Fibroblast of skin of left biceps (primary cell): ENCODE data around the gene TMEM51.

Experiments
- DNase-seq, 2 experiments: peaks; one replicate each; pipeline ENCODE4 v3.0.0-alpha.2; 2013; ENCODE audit warnings: low read depth in 2 of 2

Gene TMEM51

DNA sequence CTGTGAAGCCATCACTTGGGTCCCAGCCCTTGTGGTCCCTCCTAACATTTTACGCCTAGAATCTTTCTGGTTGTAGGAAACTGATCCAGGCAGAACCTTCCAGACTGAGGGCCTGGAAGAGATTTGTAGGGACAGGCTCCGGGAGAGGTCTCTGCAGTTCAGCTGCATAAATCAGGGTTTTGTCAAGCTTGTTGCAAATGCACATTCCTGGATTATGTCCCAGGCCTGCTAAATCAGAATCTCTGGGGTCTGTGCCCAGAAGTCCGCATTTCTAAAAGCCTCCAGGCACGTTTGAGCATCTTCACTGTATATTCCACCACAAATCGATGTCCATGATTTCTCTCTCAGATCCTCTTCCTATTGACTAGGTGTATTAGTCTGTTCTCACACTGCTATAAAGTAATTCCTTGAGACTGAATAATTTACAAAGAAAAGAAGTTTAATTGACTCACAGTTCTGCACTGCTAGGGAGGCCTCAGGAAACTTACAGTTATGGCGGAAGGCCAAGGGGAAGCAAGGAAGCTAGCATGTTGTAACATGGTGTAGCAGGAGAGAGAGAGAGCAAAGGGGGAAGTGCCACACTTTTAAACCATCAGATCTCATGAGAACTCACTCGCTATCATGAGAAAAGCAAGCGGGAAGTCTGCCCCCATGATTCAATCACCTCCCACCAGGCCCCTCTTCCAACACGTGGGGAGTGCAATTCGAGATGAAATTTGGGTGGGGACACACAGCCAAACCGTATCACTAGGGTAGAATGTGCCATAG lies 92.2 kb downstream of the TMEM51 start:
- peak; percentile 40 to 47 for DNase-seq

DNA sequence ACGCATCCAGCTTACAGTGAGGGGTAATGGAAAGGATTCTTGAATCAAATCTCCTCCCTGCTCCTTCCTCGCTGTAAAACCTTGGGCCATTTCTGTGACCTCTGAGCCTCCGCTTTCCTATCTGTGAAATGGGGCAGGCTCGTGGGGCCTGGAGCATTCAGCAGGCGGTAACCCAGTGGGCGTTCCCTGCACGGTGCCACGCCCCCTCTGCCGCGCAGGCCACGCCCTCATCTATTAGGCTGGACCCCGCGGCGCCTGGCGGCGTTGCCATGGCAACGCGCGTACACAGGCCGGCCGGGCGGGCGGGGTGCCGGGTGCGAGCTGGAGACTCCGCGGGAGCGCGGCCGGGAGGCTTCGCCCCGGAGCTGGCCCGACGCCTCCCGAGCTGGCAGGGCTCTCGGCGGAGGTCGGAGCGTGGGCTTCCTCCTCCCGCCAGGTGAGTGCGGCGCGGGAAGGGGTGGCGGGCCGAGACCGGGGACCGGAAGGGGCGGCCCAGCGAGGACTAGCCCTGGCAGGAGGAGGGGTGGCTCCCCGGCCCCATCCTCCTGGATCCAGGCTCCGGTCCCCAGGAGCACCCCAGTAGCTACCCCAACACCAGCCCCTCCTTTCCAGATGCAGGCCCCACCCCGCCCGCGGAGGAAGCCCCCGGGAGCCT lies 93.5 kb downstream of the TMEM51 start, which contains the start of gene FHAD1:
Gene FHAD1 (plus strand): TSS at position 264 of the 655 bp plus-strand sequence. CDS start 4,562 bp downstream, outside the sequence.
- peak in 1 of 2 experiments; percentile 9 for DNase-seq

- no peak for DNase-seq
Measured at GRCh38 chr1:15248216-15248615, 94.7 kb downstream of the TMEM51 start.

DNA sequence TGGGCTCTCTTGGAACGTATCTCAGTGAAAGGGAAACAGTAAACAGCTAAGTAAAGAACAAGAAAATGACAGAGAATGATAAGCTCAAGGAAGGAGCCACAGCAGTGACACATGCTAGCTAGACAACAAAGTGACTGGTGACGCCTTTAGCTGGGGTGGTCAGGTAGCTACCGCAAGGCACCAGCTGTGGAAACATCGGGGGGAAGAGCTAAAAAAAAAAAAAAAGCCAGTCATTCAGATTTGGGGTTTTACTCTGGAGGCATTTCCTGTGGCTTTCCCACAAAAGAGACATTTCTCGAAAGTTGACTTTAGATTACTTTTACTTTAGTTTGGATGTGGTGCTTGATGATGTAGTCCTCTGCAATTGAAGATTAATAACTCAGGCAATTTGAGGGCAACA lies 95.5 kb downstream of the TMEM51 start:
- DNase-seq, result no peak

GRCh38 chr1:15251857-15252835 lies 98.6 kb downstream of the TMEM51 start:
- DNase-seq, result no peak

DNA sequence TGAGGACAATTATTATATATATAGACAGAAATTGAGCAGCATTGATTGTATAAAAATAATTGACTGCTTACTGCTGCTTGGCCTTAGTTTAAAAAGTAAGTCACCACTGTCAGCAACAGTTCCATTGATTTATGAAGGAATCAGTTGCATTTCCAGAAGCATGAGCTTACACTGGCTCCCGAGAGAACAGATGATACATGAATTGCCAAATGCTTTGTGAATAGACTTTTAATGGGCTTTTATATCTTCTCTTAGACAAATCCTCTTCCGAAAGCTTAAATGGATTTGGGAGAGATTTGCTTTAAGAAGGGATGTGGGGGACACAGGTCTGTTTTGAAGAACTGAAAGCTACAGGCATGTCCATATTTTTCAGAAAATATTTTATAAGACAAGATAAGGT lies 101.0 kb downstream of the TMEM51 start:
- no peak for DNase-seq

GRCh38 chr1:15255582-15256149 lies 102.1 kb downstream of the TMEM51 start:
- DNase-seq, result no peak

- DNase-seq, result no peak
Measured at GRCh38 chr1:15256584-15256983, 103.0 kb downstream of the TMEM51 start.

DNA sequence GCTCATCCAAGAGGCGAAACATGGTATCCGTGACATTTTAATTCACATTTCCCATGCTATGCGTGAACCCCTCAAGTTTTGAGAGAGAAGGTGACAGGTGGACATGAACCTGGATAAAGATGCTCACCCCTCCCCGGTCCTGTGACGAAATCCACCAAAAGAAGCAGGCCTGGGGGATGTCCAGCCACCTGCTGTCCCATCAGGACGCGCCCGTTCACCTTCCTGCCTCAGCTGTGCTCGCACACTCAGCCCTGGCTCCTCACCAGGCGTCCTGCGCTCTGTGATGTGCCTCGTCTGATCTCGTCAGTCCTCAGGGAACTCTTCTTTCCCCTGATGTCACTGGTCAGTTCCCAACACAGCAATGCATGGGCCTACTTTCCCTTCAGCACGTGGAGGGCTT lies 103.8 kb downstream of the TMEM51 start:
- DNase-seq, result no peak

GRCh38 chr1:15258833-15259621 lies 105.5 kb downstream of the TMEM51 start:
- no peak for DNase-seq

DNA sequence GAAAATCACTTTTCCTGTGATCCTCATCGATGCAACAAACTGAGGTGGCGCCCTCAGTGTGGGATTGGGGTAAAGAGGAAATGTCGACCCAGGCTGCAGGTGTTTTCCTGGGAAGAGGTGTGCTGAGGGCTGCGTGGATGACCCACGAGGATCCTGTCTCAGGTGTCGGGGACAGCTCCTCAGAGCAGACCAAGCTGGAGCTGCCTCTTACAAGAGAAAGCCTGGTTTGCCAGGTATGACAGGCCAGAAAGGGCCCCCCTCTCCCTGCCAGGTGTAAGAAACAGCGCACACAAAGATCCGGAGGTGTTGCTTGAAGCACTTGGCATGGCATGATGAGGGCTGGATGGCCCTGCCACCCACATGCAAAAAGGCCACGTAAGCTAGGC lies 106.1 kb downstream of the TMEM51 start:
- DNase-seq, result no peak

DNA sequence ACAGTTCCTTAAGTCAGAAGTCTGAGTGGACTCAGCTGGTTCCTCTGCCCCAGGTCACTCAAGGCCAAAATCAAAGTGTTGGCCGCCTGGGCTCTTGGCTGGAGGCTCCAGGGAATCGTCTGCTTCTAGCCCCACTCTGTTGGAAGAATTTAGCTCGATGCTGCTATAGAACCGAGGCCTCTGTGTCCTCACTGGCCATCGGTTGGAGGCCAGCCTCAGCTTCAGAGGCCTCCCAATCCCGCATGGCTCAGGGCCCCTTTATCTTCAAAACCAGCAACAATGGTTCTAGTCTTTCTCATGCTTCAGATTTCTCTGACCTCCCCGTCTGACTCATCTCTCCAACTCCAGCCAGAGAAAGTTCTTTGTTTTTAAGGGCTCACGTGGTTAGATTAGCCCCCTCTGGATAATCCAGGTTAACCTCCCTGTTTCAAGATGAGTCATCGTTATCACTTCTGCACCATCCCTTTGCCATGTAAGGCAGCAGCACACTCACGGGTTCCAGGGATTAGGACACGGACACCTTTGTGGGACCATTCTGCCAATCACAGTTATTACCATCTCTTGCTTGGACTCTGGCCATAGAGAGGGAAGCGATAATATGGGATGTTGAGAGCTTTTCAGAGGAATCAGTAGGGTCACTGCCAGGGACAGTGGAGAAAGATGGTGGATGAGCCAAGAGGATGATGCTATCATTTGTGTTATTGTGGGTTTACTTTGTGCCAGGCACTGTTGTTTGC lies 107.0 kb downstream of the TMEM51 start:
- no peak for DNase-seq

DNA sequence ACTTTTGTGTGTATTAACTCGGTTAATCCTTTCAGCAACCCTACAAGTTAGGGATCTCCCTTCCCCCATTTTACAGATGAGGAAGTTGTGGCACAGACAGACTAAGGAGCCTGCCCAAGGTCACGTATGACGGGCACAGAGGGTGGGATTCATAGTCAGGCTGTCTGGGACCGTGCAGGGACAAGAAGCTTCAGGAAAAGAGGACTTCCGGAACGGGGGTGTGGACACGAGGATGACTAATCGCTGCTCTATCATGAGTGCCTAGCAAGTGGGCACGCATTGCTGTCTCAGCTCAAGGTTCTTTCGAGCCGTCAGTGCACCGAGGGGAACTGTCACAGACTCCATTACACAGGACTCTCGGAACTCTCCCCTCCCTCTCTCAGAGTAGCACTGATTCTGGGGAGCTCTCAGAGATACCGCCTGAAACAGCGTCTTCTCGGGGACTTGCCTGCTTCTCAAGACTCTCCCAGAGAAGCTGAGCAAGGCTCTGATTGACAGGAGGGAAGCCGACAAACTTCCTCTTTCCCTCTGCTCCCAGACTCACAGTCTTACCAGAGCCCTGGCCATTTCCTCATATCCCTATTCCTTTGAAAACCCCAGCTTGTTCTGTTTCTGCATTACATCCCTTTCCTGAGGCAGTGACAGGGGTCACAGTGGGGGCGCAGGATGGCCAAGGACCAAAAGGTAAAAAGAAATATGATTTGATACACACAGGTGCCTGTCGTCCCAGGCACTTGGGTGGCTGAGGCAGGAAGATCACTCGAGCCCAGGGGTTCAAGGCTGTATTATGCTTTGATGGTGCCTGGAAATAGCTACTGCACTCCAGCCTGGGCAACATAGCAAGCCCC lies 107.8 kb downstream of the TMEM51 start:
- no peak for DNase-seq

DNA sequence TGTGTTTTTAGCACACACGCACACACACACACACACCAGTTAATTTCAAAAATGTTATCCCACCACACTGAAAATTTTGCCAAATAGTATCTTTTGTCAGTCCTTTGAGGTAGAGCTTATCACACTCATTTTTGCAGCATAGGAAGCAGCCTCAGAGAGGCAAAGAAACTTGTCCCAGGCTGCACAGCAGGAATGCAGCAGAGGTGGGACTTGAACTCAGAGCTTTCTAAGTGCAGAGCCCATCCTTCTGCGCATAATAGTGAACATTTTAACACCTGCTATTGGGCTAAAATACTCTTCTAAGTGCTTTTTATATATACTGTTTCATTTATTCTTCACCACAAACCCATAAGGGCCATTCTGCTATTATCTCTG lies 108.4 kb downstream of the TMEM51 start:
- DNase-seq, result no peak

DNA sequence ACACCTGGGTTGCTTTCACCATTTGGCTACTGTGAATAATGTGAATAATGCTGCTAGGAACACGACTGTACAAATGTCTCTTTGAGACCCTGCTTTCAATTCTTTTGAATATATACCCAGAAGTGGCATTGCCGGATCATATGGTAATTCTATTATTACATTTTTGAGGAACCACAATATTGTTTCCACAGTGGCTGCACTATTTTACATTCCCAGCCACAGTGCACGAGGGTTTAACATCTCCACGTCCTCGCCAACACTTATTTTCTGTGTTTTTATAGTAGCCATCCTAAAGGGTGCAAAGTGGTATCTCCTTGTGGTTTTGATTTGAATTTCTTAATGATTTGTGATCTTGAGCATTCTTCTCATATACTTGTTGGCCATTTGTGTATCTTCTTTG lies 109.2 kb downstream of the TMEM51 start:
- no peak for DNase-seq

DNA sequence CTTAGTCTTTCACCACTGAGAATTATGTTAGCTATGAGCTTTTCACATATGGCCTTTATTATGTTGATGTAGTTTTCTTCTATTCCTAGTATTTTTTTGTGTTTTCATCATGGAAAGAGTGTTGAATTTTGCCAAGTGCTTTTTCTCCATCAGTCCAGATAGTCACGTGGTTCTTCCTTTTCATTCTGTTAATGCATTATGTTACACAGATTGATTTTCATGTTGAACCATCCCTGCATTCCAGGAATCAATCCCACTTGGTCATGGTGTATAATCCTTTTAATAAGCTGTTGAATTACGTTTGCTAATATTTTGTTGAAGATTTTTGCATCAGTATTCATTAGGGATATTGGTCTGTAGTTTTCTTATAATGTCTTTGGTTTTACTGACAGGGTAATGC lies 111.2 kb downstream of the TMEM51 start:
- no peak for DNase-seq
